LoVo (cell line): ENCODE results near the gene LRP3.

ENCODE experiments used
- DNase-seq: peaks from one replicate; pipeline ENCODE4 v3.0.0-alpha.2; 2016; ENCODE audit warnings: low spot score

LRP3 gene

DNA sequence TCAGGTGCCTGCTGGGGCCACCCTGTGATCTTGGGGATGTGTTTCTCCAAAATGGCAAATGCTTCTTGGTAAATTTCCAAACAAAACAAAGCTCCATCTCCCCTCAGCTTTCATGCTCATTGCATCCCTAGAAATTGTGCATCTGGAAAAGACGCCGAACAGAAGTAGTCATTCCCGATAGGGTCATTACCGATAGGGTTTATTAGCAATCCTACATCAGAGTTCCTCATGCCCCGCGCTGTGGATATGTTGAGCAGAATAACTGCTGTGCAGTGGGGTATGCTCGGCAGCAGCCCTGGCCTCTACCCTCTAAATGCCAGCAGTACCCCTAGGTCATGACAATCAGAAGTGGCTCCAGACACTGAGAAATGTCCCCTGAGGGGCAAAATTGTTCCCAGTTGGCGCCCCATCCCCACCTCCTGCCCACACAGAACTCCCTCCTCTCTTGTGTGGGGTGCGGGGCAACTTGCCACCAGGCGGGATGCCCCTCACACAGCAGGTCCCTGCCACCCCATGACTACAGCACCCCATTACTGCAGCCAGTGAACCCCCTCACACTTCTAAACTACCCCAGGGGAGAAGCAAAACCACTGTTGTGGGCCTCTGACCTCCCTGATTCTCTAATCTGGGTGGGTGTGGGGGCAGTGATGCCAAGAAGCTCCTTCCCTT, 44.5 kb downstream of the LRP3 start:
- DNase-seq: no peak

DNA sequence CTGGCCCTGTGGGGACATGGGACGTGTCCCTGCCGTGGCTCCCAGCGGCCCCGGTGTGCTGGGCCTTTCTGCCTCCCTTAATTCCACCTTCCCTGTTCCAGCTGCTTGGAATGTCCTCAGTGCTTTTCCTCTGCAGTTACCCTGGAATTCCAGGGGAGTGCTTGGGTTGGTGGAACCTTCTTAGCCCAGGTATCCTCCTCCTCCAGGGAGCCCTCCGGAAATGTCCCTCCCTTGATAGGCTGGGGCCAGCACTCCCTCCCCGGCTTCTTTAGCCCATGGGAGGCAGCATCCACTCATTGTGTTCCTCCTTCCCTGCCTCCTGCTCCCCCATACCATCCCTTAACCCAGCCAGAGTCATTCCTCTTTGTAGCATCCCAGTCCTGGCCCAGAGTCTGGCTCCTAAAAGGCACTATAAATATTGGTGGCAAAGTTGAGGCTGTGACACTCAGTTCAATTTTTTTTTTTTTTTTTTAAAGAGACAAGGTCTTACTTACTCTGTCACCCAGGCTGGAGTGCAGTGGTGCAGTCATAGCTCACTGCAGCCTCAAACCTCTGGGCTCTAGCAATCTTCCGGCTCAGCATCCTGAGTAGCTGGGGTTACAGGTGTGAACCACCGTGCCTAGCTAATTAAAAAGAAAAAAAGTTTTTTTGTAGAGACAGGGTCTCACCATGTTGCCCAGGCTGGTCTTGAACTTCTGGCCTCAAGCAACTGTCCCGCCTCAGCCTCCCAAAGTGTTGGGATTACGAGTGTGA, 45.3 kb downstream of the LRP3 start:
- DNase-seq: no peak

DNA sequence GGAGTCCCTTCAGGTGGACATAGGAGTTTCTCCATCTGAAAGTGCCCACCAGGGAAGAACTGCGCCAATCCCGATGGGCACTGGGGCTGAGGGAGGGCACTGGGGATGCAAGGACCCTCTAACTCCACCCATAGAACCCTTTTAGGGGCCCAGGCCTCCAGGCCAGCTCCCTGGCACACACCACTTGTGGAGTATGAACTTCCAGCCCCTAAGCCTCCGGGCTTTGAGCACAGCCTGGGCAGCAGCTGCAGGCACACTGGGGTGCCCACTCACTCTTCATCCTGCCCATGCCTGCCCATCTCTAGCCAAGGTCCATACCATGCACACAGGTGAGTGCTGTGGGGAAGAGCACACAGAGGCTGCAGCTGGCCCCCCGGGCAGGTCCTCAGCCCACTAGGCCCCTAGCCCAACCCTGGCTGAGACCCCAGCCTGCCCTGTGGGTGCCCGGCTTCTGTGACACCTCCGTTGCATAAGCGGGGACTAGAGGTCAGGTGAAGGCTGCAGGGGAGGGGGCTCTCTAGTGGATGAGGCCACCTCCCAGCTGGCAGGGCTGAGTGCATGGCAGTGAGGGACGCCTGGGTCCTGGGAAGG, 46.1 kb downstream of the LRP3 start:
- no peak for DNase-seq

DNA sequence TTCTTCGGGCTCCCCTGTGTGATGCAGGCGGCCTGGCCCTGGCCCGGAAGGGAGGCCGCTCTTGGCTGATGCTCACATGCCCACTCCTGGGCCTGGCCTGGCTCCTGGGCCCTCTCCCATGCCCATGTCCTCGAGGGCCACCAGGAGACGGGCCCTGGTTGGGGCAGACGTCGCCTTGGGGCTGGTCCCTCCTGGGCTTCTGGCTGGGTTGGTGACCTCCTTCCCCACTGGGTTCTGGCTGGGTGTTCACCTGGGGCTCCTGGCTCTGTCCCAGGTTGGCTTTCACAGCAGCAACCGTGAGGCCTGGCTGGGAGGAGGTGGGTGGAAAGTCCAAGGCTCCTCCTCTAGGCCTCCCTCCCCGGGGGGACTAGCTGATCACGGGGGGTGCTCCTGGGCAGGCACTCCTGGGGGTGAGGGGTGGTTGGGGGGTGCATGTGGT, 47.0 kb downstream of the LRP3 start:
- no peak for DNase-seq

DNA sequence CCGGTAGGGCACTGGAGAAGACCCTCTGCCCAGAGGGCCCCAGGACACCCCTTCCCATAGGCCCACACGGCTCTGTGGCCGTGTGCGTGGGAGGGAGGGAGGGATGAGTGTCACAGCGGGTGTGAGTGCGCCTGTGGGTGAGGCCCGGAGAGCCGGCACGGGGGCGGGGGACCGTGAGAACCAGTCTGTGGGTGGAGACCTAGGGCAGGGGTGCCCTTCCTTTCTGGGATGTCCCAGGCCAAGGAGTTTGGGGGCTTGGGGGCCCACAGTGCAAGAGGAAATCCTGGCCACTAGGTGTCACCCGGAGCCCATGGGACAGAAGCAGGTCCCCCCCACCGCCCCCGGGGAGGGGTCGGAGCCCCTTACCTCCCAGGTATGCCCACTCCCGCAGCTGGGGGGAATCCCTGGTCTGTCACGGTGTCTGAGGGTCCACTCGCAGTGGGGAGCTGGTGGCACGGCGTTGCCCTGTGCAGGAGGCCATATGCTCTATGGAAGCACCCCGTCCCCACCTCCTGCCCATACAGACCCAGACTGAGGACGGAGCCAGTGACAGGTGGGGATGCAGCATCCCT, 47.5 kb downstream of the LRP3 start:
- DNase-seq: no peak

DNA sequence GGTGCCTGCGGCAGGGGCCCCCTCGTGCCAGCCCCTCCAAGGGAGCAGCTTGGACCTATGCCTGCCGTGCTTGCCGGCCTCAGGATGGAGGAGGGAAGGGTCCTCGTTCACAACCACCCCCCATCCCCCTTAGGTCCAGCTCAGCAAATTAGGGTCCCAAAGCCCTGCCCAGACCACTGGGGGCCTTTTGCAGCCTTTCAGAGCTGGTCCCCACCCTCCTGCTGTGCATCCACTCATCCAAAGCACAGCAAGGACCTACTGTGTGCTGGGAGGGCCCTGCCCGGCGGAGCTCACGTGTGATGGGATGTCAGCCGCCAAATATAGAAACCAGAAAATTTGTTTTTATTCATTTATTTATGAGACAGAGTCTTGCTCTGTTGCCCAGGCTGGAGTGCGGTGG, 48.0 kb downstream of the LRP3 start:
- no peak for DNase-seq

DNA sequence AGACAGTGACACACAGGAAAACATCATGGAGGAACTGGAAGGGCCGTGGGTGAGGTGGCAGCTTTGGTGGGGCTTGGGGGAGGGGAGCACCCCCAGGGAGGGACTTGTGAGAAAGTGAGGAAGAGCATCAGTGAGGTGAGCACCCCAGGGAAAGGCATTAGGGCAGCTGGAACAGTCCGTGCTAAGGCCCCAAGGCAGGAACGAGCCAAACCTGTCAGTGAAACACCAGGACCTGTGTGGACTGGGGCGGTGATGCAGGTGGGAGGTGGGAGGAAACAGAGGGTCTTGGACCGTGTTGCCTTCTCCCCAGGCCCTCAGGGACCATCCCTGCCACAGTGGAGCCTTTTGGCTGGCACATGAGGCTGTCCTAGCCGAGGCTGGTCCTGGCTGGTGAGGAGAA, 48.8 kb downstream of the LRP3 start:
- DNase-seq: no peak

DNA sequence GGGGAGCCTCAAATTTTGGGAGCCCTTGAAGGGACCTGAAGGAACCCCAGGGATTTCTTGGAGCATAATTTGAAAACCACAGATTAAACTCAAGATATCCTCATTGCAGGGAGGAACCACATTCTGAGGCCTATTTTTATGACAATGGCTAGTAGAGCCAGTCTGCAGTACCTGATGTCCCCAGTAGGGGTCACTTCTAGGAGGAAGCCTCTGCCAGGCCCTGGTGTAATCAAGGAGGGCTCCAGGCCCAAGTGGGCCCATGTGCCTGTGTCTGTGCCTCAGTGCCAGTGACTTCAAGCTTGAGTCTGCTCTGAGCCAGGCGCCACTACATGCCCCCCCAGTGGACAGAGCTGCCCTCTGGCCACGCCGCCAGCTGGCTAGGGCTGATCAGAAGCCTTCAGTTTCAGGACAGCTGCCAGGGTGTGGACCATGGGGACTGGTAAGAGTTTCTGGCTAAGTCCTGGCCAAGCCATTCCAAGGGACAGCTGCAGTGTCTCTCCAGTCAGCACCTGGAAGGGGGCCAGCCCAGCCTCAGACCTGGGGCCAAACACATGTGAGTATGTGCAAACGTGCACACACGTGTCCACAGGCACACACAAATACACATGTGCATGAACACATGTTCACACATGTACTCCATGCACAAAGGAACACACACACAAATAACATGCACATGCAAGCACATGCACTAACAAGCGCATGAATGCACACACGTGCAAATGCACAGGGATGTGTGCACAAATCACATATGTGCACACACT, 52.0 kb downstream of the LRP3 start:
- DNase-seq: no peak

DNA sequence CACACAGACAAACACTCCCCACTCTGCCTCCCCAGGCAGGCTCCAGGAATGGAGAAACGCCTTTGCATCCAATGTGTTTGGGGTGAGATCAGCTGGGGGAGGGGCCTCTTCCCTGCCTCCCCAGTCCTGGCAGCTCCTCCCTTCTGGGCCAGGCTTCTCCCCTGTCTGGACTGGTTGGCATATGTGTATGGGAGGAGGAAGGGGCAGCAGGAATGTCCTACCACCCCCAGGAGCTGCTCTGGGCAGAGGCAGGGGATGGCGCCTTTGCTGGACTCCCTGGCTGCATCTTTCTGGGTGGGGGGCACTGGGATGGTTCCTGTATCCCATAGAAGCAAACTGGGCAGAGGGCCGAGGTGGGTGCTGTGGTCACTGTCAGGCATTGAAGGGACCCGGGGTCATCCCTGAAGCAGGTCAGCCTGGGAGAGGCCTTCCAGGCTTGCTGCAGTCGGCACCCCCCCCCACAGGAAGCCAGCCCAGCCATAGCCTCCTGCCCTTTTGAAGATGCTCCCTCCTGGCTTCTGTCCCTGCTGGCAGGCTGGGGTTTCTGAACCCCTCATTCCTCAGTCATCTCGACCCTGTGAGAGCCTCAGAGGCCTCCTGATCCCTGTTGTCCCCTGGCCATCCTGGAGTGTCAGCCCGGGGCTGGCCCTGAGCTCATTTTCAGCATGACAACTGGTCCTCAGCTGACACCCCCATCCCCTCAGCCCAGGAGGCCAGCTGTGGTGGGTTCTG, 52.7 kb downstream of the LRP3 start:
- DNase-seq: no peak

DNA sequence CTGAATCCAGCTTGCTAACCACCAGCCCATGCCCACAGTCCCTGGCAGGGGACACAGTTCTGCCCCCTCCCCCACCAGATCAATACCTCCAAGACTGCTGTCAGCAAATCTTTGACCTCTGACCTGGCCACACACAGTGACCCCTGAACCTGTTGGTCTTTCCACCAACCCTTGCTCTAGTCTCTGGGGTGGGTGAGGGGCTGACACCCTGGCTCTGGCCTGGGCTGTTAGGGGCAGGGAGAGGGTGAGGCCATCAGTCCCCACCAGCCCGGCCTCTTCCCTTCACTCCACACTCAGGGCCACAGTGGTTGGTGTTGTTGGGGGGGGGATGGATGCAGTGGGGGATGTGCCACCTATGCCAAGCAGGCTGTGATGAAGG, 53.3 kb downstream of the LRP3 start:
- DNase-seq: no peak

DNA sequence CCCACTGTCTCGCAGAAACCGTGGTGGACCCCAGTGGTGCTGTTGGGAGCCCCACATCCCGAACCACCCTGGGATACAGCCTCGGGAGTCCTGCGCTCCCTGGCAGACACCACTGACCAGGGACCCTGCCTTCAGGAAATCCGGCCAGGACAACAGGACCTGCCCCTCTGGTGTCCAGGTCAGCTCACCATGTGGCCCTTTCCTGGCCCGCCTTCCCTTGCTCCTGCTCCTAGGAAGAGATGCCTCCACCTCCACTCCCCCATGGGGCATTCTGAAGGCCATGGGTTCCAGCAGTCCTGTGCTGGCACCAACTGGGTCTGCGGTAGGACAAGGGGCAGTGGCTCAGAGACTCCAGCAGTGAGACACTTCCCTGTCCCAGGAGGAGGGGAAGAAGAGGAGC, 54.0 kb downstream of the LRP3 start:
- no peak for DNase-seq

DNA sequence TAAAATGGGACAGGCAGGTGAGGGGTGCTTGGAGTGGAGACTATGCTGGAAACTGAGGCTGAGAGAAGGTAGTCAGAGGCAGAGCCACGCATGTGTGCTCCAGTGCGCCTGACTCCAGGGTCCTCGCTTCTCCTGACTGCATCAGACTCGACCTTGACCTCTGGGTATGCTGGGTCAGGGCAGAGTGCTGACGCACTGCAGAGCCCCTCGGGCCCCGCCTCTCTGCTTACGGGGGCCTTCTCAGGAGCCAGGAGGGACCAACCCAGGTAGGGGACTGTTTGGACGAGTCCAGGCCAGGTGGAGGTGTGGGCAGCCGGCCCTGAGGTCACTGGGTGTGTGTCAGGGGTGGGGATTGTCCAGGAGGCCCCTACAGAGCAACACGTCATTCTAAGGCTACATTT, 54.4 kb downstream of the LRP3 start:
- DNase-seq: no peak

DNA sequence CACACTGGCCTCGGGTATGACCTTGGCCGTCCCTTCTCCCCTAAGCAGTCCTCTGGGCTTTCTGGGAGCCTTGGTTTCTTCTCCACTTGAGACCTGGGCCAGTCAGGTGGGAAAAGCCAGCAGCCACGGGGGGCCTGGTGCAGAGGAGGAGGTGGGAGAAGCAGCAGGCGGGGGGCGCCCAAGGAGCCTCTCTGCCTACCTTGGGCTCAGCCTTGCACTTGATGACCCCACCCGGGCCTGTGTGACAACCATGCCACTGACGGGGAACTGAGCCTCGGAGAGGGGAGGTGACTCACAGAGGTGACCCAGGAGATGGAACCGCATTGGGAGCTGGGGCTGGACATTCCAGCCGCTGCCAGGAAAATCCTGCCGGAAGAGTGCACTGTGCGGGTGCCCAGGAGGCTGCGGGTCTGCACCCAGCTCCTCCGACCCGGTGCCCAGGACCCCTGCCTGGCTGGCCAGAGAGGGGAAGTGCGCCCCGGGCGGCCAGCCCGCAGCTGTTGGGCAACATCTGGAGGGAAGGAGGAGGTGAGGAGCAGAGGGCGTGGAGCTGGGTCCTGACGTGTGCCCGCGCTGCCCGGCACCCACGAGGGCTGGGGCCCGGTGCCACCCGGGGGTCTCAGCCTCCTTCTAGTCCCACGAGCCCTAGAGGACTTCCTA, 55.0 kb downstream of the LRP3 start:
- DNase-seq: peak; percentile 10

DNA sequence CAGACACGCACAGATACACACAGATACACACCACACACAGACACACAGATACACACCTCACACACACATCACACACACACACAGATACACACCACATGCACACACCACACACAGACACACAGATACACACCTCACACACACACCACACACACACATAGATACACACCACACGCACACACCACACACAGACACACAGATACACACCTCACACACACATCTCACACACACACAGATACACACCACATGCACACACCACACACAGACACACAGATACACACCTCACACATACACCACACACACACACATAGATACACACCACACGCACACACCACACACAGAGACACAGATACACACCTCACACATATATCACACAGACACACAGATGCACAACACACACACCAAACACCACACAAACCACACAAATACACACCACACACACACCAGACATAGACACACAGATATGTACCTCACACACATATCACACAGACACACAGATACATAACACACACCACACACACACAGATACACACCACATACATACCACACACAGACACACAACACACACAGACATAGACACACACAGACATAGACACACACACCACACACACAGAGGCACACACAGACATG, 55.7 kb downstream of the LRP3 start:
- DNase-seq: no peak

DNA sequence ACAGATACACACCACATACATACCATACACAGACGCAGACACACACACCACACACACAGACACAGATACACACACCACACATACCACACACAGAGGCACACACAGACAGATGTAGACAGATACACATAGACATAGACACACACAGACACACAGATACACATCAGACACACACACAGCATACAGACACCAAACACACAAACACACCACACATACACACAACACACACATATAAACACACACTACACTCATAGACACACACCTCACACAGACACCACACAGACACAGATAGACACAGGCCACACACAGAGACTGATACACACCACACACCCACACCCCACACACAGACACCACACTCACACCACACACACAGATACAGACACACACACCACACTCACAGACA, 56.4 kb downstream of the LRP3 start:
- no peak for DNase-seq

DNA sequence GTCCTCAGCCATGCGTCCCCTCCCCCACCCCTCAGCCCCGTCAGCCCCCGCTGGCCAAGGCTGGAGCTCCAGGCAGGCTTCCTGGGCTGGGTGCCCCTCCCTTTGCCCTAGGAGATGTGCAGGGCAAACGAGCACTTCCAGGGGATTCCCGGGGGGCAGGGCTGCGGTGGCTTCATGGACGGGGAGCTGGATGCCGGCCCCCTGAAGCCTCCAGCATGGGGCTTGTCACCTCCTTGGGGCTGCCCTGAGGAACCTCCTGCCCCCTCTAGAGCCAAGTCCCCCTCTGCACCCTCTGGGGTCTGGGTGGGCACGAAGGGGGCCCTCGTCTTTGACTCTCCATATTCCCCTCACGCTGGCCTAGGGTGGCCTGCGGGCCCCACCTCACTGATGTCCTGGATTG, 56.9 kb downstream of the LRP3 start:
- DNase-seq: no peak

DNA sequence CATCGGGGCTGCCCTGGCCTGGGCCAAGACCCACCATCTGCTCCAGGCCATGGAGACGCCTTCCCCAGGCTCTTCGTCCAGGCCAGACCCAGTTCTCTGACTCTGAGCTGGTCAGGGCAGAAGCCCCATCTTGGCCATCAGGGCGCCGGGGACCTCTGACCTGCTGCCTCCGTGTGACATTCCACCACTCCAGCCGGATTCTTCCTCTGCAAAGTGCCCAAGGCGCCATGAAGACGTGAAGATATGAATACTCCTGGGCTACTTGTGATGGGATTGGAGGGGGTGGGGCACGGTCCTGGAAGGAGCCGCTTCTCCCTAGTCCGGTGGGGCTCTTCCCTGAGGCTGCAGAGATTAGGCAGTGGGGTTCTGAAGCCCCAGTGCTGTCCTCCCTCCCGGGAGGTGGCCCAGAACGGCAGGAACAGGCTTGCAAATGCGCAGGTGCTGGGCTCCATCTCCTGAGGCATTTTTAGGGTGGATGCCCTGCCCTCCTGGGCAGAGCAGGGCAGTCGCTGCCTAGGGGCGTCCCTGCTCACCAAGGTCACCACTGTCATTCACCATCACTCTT, 57.5 kb downstream of the LRP3 start:
- DNase-seq: no peak

DNA sequence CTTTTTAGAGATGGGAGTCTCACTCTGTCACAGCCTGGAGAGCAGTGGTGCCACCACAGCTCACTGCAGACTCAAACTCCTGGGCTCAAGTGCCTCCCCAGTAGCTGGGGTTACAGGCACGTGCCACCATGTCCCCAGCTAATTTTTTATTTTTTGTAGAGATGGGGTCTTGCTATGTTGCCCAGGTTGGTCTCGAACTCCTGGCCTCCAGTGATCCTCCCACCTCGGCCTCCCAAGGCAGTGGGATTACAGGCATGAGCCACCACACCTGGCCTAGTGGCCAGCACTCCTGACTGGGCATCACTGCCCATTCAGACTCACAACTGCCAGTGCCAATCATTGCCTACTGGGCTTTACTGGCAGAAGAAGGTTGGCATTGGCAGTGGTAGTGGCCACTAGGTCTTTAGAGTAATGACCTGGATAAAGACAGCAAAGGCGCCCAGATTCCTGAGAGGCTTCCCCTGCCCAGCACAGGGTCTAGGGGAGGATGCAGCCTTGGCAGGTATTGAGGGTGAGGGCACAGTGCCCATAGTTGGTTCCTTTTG, 58.4 kb downstream of the LRP3 start:
- no peak for DNase-seq

DNA sequence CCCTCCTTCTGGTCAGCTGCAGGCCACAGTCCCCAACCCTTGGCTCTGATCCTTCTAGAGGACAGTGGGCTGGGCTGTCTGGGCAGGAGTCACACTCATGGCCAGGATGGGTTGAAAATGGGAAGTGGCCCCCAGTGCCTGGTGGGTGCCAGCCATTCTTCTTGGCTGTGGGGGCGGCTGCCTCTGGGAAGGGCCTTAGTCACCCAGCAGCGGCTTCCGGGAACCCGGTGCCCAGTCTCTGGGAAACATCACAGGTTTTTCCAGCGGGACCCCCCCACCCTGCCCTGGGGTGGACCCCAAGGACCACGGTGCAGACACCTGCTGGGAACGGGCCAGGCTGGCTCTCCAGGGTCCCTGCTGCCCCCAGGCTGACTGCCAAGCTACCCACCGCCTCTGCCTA, 58.8 kb downstream of the LRP3 start:
- no peak for DNase-seq

DNA sequence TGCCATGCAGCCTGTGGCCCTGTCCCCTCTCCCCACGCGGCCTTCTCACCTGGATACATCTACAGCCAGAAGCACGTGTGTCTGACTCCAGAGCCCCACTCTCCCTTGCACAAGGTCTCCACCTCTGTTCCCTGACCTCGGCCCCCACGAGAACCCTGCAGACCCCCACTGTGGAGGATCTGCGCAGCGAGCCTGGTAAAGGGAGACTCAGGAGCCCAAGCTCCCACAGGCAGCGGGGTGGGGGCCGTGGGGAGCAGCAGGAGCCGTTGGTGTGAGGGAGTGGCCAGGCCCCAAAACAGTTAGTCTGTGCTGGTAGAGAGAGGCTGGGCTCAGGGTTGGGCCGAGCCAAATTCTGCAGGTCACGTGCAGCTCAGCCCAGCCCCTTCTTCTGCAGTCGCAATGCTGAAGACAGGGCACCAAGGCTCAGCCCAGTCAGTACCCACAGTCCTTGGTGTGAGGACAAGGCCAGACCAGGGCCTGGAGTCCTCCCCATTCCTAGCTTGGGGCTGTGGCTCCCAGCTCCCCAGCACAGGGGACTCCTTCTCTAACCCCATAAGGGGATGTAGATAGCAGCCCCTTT, 60.2 kb downstream of the LRP3 start:
- no peak for DNase-seq
